Measurements from ENCODE around the gene ETV4. TPM values are rescaled to one million over a fixed set of nuclear protein-coding genes. Genes with fewer than 3 reads are reported as not detected.

Gene ETV4
- polyA plus RNA-seq, 1 donor from 2014 or later = 0.61 TPM

GRCh38 chr17:43530288-43531081 lies 15.7 kb downstream of the ETV4 start:
- Histone ChIP-seq H3K4me3 (ENCODE audit: low read length) (no peak overlapping the region), H3K79me2 (replicated peaks; ENCODE audit: insufficient read depth, low read length) (no peaks in the 10 kb centered on the region), H3K27ac (ENCODE audit: low read length) (no peak overlapping the region), H3K9me3 (ENCODE audit: low read length) (no peaks in the 10 kb centered on the region), H3F3A (ENCODE audit: insufficient read depth, low read length, poor library complexity, severe bottlenecking) (no peaks in the 10 kb centered on the region), H3K9ac (ENCODE audit: low read length) (no peak overlapping the region), H3K4me2 (ENCODE audit: low read length) (no peak overlapping the region), H2AFZ (ENCODE audit: low read depth, low read length) (no peak overlapping the region), H3K9me2 (ENCODE audit: insufficient read depth, low read length) (no peaks in the 10 kb centered on the region), H3K27me3 (ENCODE audit: insufficient read depth, low read depth, low read length) (no peaks in the 10 kb centered on the region), H3K36me3 (ENCODE audit: insufficient read depth, low read length) (no peaks in the 10 kb centered on the region), H4K20me1 (ENCODE audit: insufficient read depth) (no peaks in the 10 kb centered on the region)
- TF ChIP-seq REST (IDR thresholded peaks at IDR 0.05; ENCODE audit: borderline replicate concordance) = peak; percentile 35
- TF ChIP-seq, protein P1, sequence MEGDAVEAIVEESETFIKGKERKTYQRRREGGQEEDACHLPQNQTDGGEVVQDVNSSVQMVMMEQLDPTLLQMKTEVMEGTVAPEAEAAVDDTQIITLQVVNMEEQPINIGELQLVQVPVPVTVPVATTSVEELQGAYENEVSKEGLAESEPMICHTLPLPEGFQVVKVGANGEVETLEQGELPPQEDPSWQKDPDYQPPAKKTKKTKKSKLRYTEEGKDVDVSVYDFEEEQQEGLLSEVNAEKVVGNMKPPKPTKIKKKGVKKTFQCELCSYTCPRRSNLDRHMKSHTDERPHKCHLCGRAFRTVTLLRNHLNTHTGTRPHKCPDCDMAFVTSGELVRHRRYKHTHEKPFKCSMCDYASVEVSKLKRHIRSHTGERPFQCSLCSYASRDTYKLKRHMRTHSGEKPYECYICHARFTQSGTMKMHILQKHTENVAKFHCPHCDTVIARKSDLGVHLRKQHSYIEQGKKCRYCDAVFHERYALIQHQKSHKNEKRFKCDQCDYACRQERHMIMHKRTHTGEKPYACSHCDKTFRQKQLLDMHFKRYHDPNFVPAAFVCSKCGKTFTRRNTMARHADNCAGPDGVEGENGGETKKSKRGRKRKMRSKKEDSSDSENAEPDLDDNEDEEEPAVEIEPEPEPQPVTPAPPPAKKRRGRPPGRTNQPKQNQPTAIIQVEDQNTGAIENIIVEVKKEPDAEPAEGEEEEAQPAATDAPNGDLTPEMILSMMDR (IDR thresholded peaks at IDR 0.05; ENCODE audit: poor library complexity, severe bottlenecking) = no peak

GRCh38 chr17:43529947-43530287 lies 16.2 kb downstream of the ETV4 start:
- Histone ChIP-seq H3K4me3 (ENCODE audit: low read length) (no peak overlapping the region), H3K36me3 (ENCODE audit: insufficient read depth, low read length) (no peaks in the 10 kb centered on the region), H3F3A (ENCODE audit: insufficient read depth, low read length, poor library complexity, severe bottlenecking) (no peaks in the 10 kb centered on the region), H4K20me1 (ENCODE audit: insufficient read depth) (no peaks in the 10 kb centered on the region), H3K4me2 (ENCODE audit: low read length) (no peak overlapping the region), H3K27ac (ENCODE audit: low read length) (no peak overlapping the region), H3K9ac (ENCODE audit: low read length) (no peak overlapping the region), H2AFZ (ENCODE audit: low read depth, low read length) (no peak overlapping the region), H3K27me3 (ENCODE audit: insufficient read depth, low read depth, low read length) (no peaks in the 10 kb centered on the region), H3K9me3 (ENCODE audit: low read length) (no peaks in the 10 kb centered on the region), H3K9me2 (ENCODE audit: insufficient read depth, low read length) (no peaks in the 10 kb centered on the region), H3K79me2 (replicated peaks; ENCODE audit: insufficient read depth, low read length) (no peaks in the 10 kb centered on the region)
- TF ChIP-seq MXI1 (conservative IDR thresholded peaks at IDR 0.05; ENCODE audit: poor library complexity, severe bottlenecking) = no peak
- TF ChIP-seq EZH2 (IDR thresholded peaks at IDR 0.05; ENCODE audit: borderline replicate concordance, insufficient read depth, low read length, poor library complexity, severe bottlenecking) = no peak
- TF ChIP-seq TAF1 (IDR thresholded peaks at IDR 0.05; ENCODE audit: low read depth) = no peak
- no peak for TF ChIP-seq RAD21 (conservative IDR thresholded peaks at IDR 0.05)
- no peak for TF ChIP-seq POLR2AphosphoS5 (IDR thresholded peaks at IDR 0.05)
- no peak for TF ChIP-seq SMC3 (conservative IDR thresholded peaks at IDR 0.05; ENCODE audit: poor library complexity)
- TF ChIP-seq REST (IDR thresholded peaks at IDR 0.05; ENCODE audit: borderline replicate concordance) = no peak
- TF ChIP-seq EP300 (conservative IDR thresholded peaks at IDR 0.05; ENCODE audit: poor library complexity, severe bottlenecking) = no peak

All from neural cell (in vitro differentiated cells).